Measurements from ENCODE around the gene AMBRA1.

AMBRA1 gene

GRCh38 chr11:46537537-46538295 is 56.1 kb downstream of the AMBRA1 start:
- Histone ChIP-seq H3K9me3 (ENCODE audit: control insufficient read depth, low read length) (no peaks in the 10 kb centered on the region), H3K9ac (no peak overlapping the region), H3K79me2 (peaks cover 23% of the 10 kb centered on the region), H3K36me3 (ENCODE audit: control insufficient read depth, insufficient read depth, low read length) (no peaks in the 10 kb centered on the region), H3K4me1 (peaks cover 2% of the 10 kb centered on the region), H2AFZ (no peak overlapping the region), H3K27me3 (ENCODE audit: control insufficient read depth, insufficient read depth, low read length) (no peaks in the 10 kb centered on the region), H3K4me3 (ENCODE audit: low read depth, low read length) (no peak overlapping the region), H3K4me2 (ENCODE audit: low read length) (no peak overlapping the region), H3K27ac (no peak overlapping the region)
- peak; percentile 80 for TF ChIP-seq CTCF (IDR thresholded peaks at IDR 0.05)

GRCh38 chr11:46537121-46537520 is 56.7 kb downstream of the AMBRA1 start:
- Histone ChIP-seq H3K27ac (no peak overlapping the region), H3K79me2 (peaks cover 27% of the 10 kb centered on the region), H3K27me3 (ENCODE audit: control insufficient read depth, insufficient read depth, low read length) (no peaks in the 10 kb centered on the region), H3K36me3 (ENCODE audit: control insufficient read depth, insufficient read depth, low read length) (no peaks in the 10 kb centered on the region), H3K4me1 (peaks cover under 1% of the 10 kb centered on the region), H3K9me3 (ENCODE audit: control insufficient read depth, low read length) (no peaks in the 10 kb centered on the region), H3K4me2 (ENCODE audit: low read length) (no peak overlapping the region), H3K9ac (no peak overlapping the region), H2AFZ (no peak overlapping the region), H3K4me3 (ENCODE audit: low read depth, low read length) (no peak overlapping the region)
- TF ChIP-seq CTCF (IDR thresholded peaks at IDR 0.05): no peak

GRCh38 chr11:46535688-46536087 is 58.1 kb downstream of the AMBRA1 start:
- H3K4me2 ChIP-seq (ENCODE audit: low read length): no peak overlapping the region
- no peak overlapping the region for H3K27ac ChIP-seq
- H3K4me3 ChIP-seq (ENCODE audit: low read depth, low read length): no peak overlapping the region
- H3K36me3 ChIP-seq (ENCODE audit: control insufficient read depth, insufficient read depth, low read length): no peaks in the 10 kb centered on the region
- no peak for TF ChIP-seq CTCF (IDR thresholded peaks at IDR 0.05)
- no peak overlapping the region for H3K9ac ChIP-seq
- H3K4me1 ChIP-seq: no peaks in the 10 kb centered on the region
- H3K27me3 ChIP-seq (ENCODE audit: control insufficient read depth, insufficient read depth, low read length): no peaks in the 10 kb centered on the region
- no peaks in the 10 kb centered on the region for H3K9me3 ChIP-seq (ENCODE audit: control insufficient read depth, low read length)
- no peak overlapping the region for H2AFZ ChIP-seq
- H3K79me2 ChIP-seq: peaks cover 39% of the 10 kb centered on the region

GRCh38 chr11:46534711-46535110 is 59.1 kb downstream of the AMBRA1 start:
- no peak overlapping the region for H3K4me2 ChIP-seq (ENCODE audit: low read length)
- peaks cover 48% of the 10 kb centered on the region for H3K79me2 ChIP-seq
- no peaks in the 10 kb centered on the region for H3K9me3 ChIP-seq (ENCODE audit: control insufficient read depth, low read length)
- no peak overlapping the region for H3K9ac ChIP-seq
- no peak overlapping the region for H2AFZ ChIP-seq
- no peak overlapping the region for H3K27ac ChIP-seq
- H3K36me3 ChIP-seq (ENCODE audit: control insufficient read depth, insufficient read depth, low read length): no peaks in the 10 kb centered on the region
- H3K27me3 ChIP-seq (ENCODE audit: control insufficient read depth, insufficient read depth, low read length): no peaks in the 10 kb centered on the region
- H3K4me3 ChIP-seq (ENCODE audit: low read depth, low read length): no peak overlapping the region
- H3K4me1 ChIP-seq: no peaks in the 10 kb centered on the region
- no peak for TF ChIP-seq CTCF (IDR thresholded peaks at IDR 0.05)
